Gastrocnemius medialis (tissue), 4 donors: ENCODE measurements around the gene TYROBP. TPM values are rescaled to one million over a fixed set of nuclear protein-coding genes. Genes with fewer than 3 reads are reported as not detected.
A peak's percentile ranks its signal among the peaks of the same experiment; 100 is the strongest.

Experiments
- ATAC-seq, 2 donors: fragments of 150-250 bp; one replicate each; pipeline ENCODE4 v1.9.1; 2016
- DNase-seq, 2 donors: peaks; one replicate each; pipeline ENCODE4 v3.0.0-alpha.2; 2019
- H3K27ac ChIP-seq, 4 donors: fragments of 200-600 bp; sonication (generic); 1 replicate in 1 of 4; 2 replicates in 3 of 4; pipeline ENCODE4 v1.5.1; 2016 to 2018; ENCODE audit warnings: mild to moderate bottlenecking in 2 of 4, moderate library complexity in 1 of 4
- H3K27me3 ChIP-seq, 3 donors: fragments of 200-600 bp; sonication (generic) in 2 of 3; 1 replicate in 1 of 3; 2 replicates in 2 of 3; pipeline versions ENCODE4 v1.5.1 to v1.6.0; 2016 to 2019; ENCODE audit warnings: mild to moderate bottlenecking in 1 of 3, moderate library complexity in 1 of 3
- H3K36me3 ChIP-seq, 2 donors: fragments of 200-600 bp; sonication (generic) in 1 of 2; one replicate each; pipeline ENCODE4 v1.5.1; 2017 to 2018
- H3K4me1 ChIP-seq, 2 donors: fragments of 200-600 bp; sonication (generic) in 1 of 2; one replicate each; pipeline ENCODE4 v1.5.1; 2016 to 2017; ENCODE audit warnings: mild to moderate bottlenecking in 2 of 2
- H3K4me3 ChIP-seq, 4 donors: fragments of 200-600 bp; sonication (generic) in 3 of 4; 1 replicate in 1 of 4; 2 replicates in 3 of 4; pipeline ENCODE4 v1.5.1; 2016 to 2019; ENCODE audit warnings: mild to moderate bottlenecking in 2 of 4
- H3K9me3 ChIP-seq, 3 donors: fragments of 200-600 bp; sonication (generic) in 2 of 3; 1 replicate in 1 of 3; 2 replicates in 2 of 3; pipeline ENCODE4 v1.5.1; 2016 to 2019
- POLR2A ChIP-seq, 2 donors: fragments of 450-650 bp; IDR thresholded peaks; one replicate each; pipeline ENCODE4 v1.6.1; 2017; ENCODE audit warnings: antibody characterized with exemption in 2 of 2, mild to moderate bottlenecking in 2 of 2, moderate library complexity in 2 of 2
- in situ Hi-C, 4 donors: fragments of 200-750 bp; cut with MboI; loops; one replicate each; pipeline versions ENCODE4 v1.15.0 to v1.8.0; 2017; ENCODE audit warnings: low sequenced_read_pairs in 4 of 4
- intact Hi-C: fragments of 100-400 bp; cut with DNase I; formaldehyde crosslinking; loops from one replicate; pipeline ENCODE4 v1.15.1; 2023; ENCODE audit warnings: low total_unique reads
- total RNA-seq, 4 donors: library from RNA; depleted of rRNA; stranded (reverse); fragments of >200 nt; gene quantifications; one replicate each; pipeline versions ENCODE4 v1.1.0 to v1.2.3, GENCODE V29; 2016
- TF ChIP-seq, protein P1 (sequence below), 5 experiments: fragments of 450-650 bp in 3 of 5; fragments of 200-600 bp in 2 of 5; sonication (generic) in 2 of 5; IDR thresholded peaks in 4 of 5; conservative IDR thresholded peaks in 1 of 5; 1 replicate in 4 of 5; 2 replicates in 1 of 5; pipeline ENCODE4 v1.5.1; 2016 to 2019; ENCODE audit warnings: antibody characterized with exemption in 5 of 5, mild to moderate bottlenecking in 3 of 5, moderate library complexity in 3 of 5

The TYROBP gene
- total RNA-seq, 4 donors from 2014 or later: 7.2 to 25.6 (median 18.2) TPM

DNA sequence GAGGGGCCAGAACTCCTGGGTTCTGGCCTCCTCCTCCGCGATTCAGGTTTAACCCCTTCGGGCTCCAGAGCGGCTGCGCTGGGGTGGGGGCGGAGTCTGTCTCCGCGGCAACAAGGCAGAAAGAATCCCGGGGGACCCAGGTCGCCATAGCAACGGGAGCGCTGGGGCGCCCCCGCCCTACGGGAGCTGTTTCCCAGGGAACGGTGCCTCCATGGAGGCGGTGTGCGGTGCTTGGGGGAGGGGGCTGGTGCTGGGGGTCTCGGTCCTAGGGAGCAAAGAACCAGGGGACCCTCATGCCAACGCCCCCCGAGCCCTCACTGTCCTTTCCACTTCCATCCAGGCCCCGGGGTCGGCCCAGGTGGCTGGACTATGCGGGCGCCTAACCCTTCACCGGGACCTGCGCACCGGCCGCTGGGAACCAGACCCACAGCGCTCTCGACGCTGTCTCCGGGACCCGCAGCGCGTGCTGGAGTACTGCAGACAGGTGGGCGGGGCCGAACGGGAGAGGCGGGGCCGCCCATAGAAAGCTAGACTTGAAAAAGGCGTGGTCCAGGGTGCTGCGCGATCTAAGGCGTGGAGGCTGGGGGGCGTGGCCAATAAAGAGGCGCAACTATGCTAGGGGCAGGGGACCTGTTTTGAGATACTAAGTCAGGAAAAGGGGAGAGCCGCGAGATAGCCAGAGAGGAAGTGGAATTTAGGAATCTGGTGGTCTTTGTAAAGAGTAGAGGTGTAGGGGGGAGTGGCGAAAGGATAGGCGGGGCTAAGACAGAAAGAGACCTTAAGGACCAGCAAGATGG is 38.6 kb downstream of the TYROBP start:
- DNase-seq: no peak
- no peaks in the 10 kb centered on the region for H3K9me3 ChIP-seq
- H3K4me1 ChIP-seq: peaks cover 7 to 15% of the 10 kb centered on the region in 2 donors
- H3K27me3 ChIP-seq: peaks cover 36 to 54% (median 37%) of the 10 kb centered on the region in 3 donors
- peak overlapping the region in 3 of 4 donors; percentile 40 to 50 (median 44) for H3K4me3 ChIP-seq
- H3K36me3 ChIP-seq: no peaks in the 10 kb centered on the region
- ATAC-seq: no peak
- TF ChIP-seq, protein P1, sequence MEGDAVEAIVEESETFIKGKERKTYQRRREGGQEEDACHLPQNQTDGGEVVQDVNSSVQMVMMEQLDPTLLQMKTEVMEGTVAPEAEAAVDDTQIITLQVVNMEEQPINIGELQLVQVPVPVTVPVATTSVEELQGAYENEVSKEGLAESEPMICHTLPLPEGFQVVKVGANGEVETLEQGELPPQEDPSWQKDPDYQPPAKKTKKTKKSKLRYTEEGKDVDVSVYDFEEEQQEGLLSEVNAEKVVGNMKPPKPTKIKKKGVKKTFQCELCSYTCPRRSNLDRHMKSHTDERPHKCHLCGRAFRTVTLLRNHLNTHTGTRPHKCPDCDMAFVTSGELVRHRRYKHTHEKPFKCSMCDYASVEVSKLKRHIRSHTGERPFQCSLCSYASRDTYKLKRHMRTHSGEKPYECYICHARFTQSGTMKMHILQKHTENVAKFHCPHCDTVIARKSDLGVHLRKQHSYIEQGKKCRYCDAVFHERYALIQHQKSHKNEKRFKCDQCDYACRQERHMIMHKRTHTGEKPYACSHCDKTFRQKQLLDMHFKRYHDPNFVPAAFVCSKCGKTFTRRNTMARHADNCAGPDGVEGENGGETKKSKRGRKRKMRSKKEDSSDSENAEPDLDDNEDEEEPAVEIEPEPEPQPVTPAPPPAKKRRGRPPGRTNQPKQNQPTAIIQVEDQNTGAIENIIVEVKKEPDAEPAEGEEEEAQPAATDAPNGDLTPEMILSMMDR (IDR thresholded peaks at IDR 0.05 in 4 of 5, conservative IDR thresholded peaks at IDR 0.05 in 1 of 5): no peak
- no peak for TF ChIP-seq POLR2A (IDR thresholded peaks at IDR 0.05)
- intact Hi-C loops: no loop called here
- no peak overlapping the region for H3K27ac ChIP-seq
- in situ Hi-C loops: no loop called here

DNA sequence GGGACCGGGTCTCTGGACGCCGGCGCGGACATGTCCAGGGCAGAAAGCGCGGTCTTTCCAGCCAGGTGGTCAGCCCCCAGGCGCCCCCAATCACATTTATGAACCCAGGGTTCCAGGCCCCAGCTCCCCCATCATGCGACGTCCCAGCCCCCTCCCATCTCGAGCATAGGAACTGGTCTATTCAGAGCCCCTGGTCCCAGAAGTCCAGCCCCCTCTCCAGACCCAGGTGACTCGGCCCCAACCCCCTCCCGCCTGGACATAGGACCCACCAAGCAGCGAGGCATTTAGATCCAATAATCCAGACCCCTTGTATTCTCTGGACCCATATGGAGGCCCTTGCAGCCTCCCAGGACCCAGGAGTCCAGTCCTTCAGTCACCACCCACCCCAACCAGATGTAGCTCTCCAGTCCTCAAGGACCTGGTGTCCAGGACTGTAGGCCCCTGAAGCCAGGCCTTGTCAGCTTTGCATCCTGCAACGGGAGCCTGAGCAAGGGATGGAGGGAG is 39.2 kb downstream of the TYROBP start:
- H3K27ac ChIP-seq: no peak overlapping the region
- H3K36me3 ChIP-seq: no peaks in the 10 kb centered on the region
- DNase-seq (no peak), ATAC-seq (no peak)
- intact Hi-C loops: no loop called here
- H3K4me1 ChIP-seq: peaks cover 7 to 15% of the 10 kb centered on the region in 2 donors
- in situ Hi-C loops: no loop called here
- peaks cover 36 to 57% (median 37%) of the 10 kb centered on the region in 3 donors for H3K27me3 ChIP-seq
- TF ChIP-seq, protein P1 (IDR thresholded peaks at IDR 0.05 in 4 of 5, conservative IDR thresholded peaks at IDR 0.05 in 1 of 5): no peak
- TF ChIP-seq POLR2A (IDR thresholded peaks at IDR 0.05): no peak
- H3K4me3 ChIP-seq: peak overlapping the region; percentile 7 to 50 (median 42)
- H3K9me3 ChIP-seq: no peaks in the 10 kb centered on the region

DNA sequence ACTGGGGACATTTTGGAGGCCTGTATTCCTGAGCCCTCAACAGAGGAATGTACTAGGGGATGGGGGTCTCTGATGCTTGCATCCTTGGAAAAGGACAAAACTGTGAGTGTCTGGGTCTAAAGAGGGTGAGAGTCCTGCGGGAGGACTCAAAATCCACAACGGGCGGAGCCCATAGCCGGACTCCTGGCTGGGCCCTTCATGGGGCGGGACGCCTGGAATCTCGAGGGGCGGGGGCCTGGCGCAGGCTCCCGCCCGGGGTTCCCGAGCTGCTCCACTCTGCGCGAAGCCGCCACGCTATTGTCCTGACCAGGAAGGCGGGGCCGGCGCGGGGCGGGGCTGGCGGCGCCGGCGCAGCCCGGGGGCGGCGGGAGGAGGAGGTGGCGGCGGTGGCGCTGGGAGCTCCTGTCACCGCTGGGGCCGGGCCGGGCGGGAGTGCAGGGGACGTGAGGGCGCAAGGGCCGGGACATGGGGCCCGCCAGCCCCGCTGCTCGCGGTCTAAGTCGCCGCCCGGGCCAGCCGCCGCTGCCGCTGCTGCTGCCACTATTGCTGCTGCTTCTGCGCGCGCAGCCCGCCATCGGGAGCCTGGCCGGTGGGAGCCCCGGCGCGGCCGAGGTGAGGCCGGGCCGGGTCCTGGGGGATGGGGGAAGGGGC is 39.8 kb downstream of the TYROBP start, which contains the start of gene APLP1:
Gene APLP1, plus strand, starts transcription at position 403 of the 651 bp plus-strand sequence. Its CDS starts 63 bp downstream, at position 466.
- Histone ChIP-seq H3K27me3 (peaks cover 36 to 59% (median 37%) of the 10 kb centered on the region in 3 donors), H3K27ac (no peak within 1 kb of the TSS), H3K4me3 (peak within 1 kb of the TSS; percentile 7 to 50 (median 42)), H3K9me3 (no peaks in the 10 kb centered on the region), H3K4me1 (peaks cover 7 to 15% of the 10 kb centered on the region in 2 donors), H3K36me3 (no peaks in the 10 kb centered on the region)
- in situ Hi-C loops (no loop called here), intact Hi-C loops (no loop called here)
- TF ChIP-seq, protein P1 (IDR thresholded peaks at IDR 0.05 in 4 of 5, conservative IDR thresholded peaks at IDR 0.05 in 1 of 5): no peak
- TF ChIP-seq POLR2A (IDR thresholded peaks at IDR 0.05): no peak
- ATAC-seq: peak in 1 of 2 donors; percentile 44
- DNase-seq: no peak

DNA sequence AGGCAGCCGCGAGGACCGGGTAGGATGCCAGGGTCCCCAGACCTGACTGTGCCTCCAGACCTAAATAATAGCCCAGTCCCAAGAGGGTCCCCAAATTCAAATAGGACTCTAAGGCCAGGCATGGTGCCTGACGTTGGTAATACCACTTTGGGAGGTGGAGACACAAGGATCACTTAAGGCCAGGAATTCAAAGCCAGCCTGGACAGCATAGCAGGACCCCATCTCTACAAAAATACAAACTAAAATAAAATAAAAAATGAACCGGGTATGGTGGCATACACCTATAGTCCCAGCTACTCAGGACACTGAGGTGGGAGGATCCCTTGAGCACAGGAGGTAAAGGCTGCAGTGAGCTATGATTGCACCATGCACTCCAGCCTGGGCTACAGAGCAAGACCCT is 45.1 kb downstream of the TYROBP start:
- intact Hi-C loops: no loop called here
- no peaks in the 10 kb centered on the region for H3K36me3 ChIP-seq
- TF ChIP-seq, protein P1 (IDR thresholded peaks at IDR 0.05 in 4 of 5, conservative IDR thresholded peaks at IDR 0.05 in 1 of 5): no peak
- TF ChIP-seq POLR2A (IDR thresholded peaks at IDR 0.05): no peak
- DNase-seq (no peak), ATAC-seq (no peak)
- H3K4me3 ChIP-seq: no peak overlapping the region
- in situ Hi-C loops: no loop called here
- no peaks in the 10 kb centered on the region for H3K4me1 ChIP-seq
- no peak overlapping the region for H3K27ac ChIP-seq
- no peaks in the 10 kb centered on the region for H3K9me3 ChIP-seq
- H3K27me3 ChIP-seq: peaks cover 28 to 70% (median 42%) of the 10 kb centered on the region in 3 donors
